CD4-positive, alpha-beta T cell treated with Interleukin-15 for 1 hour (primary cell): ENCODE data around the gene SLC12A5.

Experiments
- DNase-seq: peaks from one replicate; pipeline ENCODE4 v3.0.0-alpha.2; 2020

SLC12A5 gene

GRCh38 chr20:46007671-46008070 is 21.3 kb upstream of the SLC12A5 start:
- no peak for DNase-seq

GRCh38 chr20:46009816-46010215 is 19.2 kb upstream of the SLC12A5 start:
- DNase-seq, result no peak

DNA sequence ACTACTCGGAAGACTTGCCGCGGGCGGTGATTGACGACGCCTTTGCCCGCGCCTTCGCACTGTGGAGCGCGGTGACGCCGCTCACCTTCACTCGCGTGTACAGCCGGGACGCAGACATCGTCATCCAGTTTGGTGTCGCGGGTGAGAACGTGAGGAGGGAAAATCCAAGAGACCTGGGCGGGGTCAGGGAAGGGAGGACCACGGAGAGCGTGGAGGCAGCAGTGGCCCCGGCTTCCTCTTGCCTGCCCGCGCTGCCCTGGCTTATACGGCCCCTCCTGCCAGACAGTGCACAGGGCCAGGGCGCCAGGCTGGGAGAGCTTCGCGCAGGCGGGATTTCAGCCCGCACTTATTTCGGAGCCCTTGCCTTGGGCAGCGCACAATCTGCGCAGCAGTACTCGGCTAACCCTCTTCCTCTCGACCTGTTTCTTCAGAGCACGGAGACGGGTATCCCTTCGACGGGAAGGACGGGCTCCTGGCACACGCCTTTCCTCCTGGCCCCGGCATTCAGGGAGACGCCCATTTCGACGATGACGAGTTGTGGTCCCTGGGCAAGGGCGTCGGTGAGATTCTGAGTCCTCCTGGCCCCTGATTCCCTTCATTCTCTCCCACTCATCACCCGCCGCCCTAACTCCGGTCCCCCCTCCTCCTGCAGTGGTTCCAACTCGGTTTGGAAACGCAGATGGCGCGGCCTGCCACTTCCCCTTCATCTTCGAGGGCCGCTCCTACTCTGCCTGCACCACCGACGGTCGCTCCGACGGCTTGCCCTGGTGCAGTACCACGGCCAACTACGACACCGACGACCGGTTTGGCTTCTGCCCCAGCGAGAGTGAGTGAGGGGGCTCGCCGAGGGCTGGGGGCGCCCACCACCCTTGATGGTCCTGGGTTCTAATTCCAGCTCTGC is 18.3 kb upstream of the SLC12A5 start:
- DNase-seq, result peak; percentile 68

- DNase-seq, result peak; percentile 51
These were observed 17.2 kb upstream of the SLC12A5 start for GRCh38 chr20:46011631-46012482.

DNA sequence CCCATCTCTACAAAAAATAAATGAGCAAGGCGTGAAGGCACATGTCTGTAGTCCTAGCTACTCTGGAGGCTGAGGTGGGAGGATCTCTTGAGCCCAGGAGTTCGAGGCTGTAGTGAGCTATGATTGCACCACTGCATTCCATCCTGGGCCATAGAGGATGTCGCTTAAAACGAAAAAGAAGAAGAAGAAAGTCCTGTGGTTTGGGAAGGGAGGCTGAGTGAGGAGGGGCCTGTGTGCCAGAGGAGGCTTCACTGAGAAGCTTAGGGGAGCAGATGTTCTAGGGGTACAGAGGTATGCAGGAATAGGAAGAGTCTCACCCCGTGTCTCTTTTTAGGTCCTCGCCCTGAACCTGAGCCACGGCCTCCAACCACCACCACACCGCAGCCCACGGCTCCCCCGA is 16.1 kb upstream of the SLC12A5 start:
- no peak for DNase-seq

- DNase-seq, result no peak
These were observed 15.6 kb upstream of the SLC12A5 start for GRCh38 chr20:46013322-46013828.

DNA sequence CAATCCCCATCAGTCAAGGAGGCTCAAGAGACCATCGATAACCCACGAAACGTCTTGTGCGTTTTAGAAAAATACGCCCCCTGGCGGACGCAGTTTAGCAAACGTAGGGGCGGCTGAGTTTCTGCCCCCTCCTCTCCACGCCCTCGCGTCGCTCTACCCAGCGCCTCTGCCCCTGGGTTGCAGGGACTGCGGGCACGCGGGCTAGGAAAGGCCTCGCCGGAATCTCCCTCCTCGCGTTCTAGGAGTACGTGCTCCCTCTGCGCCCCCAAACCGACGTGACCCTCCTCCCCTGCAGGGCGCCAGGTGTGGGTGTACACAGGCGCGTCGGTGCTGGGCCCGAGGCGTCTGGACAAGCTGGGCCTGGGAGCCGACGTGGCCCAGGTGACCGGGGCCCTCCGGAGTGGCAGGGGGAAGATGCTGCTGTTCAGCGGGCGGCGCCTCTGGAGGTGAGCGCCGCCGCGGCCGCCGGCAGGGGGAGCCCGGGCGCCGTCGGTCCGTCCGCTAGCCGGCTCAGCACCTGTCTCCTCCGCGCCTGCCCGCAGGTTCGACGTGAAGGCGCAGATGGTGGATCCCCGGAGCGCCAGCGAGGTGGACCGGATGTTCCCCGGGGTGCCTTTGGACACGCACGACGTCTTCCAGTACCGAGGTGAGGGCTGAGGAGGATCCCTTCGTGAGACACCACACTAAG is 15.0 kb upstream of the SLC12A5 start:
- DNase-seq, result peak; percentile 75

DNA sequence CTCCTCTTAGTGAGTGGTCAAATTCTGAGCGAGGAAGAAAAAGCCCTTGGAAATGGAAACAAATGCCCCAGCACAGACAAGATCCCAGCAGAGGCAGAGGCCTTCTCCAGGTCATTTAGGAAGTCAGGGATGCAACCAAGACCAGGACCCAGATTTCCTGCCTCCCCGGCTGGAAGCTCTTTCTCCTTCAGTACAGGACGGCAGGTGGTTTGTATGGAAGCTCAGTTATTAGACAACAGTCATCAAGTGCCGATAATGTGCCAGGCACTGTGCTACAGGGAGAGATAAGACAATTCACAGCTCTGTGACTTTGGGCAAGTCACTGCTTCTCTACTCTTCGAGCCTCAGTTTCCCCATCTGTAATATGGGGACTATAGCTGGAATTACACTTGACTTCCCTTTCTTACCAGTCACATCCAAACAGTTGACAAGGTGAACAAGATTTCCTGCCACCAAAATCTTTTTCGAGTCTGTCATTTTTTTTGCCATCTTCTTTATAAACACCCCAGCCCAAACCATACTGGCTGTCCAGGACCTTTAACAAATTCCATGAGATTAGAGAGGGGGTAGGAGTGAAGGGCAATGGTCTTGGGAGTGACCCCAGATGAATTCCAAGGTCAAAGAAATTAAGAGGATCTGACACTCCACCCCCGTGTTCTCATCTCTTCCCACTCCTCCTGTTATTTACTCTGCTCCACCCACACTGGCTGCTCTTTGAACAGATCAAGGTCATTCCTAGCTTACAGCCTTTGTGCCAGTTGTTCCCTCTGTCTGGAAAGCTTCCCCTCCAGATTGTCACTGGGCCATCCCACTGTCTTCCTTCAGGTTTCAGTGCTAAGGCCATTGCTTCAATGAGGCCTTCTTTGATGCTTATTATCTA is 14.3 kb upstream of the SLC12A5 start:
- DNase-seq, result no peak

DNA sequence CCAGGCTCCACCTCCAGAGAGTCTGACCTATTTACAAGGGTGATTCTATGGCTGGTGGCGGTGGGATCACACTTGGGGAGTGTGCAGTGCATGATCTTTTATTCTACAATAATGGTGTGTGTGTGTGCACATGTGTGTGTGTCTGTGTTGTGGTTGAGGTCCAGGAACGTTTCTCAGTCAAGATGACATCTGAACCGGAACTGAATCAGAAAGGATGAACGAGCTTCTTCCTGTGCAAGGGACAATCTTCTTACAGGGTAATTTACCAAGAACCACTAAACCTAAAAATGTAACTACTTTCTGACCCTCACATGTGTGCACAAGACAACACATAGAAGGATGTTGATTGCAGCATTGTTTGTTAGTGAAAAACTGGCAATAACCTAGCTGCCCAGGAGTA is 11.7 kb upstream of the SLC12A5 start:
- DNase-seq, result no peak

GRCh38 chr20:46018112-46018511 is 10.9 kb upstream of the SLC12A5 start:
- no peak for DNase-seq

- no peak for DNase-seq
These were observed 10.4 kb upstream of the SLC12A5 start for GRCh38 chr20:46018611-46019010.

DNA sequence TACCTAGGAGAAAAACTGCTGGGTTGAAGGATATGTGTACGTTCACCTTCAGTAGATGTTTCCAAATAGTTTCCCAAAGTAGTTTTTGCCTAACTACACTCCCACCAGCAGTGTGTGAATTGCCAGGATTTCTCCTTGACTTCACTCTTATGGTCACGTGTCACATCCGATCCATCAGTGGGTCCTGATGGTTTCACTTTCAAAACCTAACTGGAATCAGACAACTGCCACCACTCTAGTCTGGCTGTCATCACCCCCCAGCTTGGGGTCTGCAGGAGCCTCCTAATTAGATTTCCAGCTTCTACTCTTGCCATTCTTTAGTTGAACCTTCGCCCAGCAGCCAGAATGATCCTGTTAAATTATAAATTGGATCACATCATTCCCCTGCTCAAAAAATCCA is 8.5 kb upstream of the SLC12A5 start:
- DNase-seq, result no peak

DNA sequence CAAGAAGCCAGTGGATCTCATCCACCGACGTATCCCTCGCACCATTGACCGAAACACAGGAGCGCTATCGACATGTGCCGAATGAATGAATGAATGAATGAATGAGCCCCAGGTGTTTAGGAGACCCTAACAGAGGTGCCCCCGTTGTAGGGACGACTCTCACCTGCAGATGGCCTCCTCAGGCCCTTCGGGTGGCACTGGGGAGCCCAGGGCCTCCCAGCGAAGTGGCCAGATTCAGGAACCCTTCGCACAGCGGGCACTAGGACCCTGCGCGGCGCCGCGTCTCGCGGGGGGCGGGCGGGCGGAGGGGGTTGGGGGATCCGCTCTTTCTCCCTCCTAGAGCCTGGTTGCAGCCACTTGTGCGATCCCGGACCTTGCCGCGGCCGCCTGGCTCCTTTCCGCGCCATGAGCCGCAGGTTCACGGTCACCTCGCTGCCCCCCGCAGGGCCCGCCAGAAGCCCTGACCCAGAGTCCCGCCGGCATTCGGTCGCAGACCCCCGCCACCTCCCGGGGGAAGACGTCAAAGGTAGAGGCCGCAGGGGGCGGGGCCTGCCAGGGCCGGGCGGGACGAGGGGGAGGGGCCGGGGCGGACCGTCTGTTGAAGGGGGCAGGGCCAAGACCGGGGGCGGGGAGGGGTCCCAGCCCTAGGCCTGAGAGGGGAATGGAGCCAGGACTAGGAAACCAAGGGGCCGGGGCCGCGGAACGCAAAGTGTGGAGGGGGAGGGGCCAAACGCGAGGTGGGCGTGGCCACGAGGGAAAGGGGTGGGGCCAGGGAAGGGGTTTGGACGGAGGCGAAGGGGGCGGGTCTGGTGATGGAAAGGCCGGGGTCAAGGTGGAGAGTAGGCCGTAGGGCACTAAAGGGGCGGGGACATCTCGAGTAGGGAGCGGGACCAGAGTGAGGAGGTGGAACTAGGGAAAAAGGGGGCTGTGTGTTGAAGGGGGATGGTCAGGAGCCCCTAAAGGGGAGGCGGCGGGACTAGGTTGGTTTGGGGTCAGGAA is 7.4 kb upstream of the SLC12A5 start:
- DNase-seq, result peak; percentile 30

- peak; percentile 68 for DNase-seq
These were observed 6.4 kb upstream of the SLC12A5 start for GRCh38 chr20:46022411-46023147.

DNA sequence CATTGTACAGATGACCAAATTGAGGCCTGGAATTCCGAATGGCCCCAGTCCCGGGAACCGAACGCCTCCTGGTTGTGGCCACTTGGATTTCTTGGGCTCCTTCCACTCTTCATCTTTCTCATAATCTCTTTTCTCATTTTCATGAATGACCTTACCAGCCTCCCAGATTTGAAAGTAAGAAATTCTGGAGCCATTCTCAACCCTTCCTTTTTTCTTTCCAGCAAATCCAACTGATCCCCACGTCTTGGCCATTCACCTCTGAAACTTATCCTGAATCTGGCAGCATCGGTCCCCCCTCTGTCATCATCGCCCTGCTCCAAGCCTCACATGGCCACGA is 5.9 kb upstream of the SLC12A5 start:
- DNase-seq, result no peak

DNA sequence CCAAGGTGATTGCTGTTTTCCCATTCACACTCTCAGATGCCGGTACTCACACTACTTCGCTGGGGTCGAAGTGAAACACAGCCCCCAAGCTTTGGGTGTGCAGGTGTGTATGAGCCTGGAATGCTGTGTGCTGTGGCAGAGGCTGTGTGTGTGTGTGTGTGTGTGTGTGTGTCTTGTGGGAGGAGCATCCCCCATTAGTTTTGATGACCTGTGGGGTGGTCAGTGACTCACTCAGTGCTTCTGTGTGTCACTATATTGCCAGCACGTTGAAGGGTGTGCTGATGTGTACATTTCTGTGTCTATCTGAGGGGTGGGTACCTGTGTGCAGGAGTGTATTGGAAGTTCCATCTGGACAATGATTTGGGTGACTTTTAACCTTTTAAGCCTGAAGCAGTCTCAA is 5.0 kb upstream of the SLC12A5 start:
- DNase-seq, result no peak

DNA sequence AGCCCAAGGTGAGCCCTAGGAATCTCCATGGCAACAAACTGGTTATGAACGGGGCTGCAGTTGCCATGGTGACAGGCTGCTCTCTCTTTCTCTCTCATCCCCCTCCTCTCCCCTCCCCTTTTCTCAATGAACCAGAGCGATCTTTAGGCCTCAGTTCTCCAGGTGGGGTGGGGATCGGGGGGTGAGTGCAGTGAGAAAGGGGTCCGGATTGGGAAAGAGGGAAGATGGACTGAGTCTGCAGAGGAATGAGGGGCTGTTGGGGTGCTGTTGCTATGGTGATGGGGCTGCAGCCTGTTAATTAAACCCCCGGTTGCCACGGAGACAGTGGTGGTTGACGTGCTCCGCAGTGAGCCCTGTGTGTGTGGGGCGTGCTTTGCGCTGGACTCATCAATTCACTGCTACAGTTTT is 3.6 kb upstream of the SLC12A5 start:
- DNase-seq, result no peak

DNA sequence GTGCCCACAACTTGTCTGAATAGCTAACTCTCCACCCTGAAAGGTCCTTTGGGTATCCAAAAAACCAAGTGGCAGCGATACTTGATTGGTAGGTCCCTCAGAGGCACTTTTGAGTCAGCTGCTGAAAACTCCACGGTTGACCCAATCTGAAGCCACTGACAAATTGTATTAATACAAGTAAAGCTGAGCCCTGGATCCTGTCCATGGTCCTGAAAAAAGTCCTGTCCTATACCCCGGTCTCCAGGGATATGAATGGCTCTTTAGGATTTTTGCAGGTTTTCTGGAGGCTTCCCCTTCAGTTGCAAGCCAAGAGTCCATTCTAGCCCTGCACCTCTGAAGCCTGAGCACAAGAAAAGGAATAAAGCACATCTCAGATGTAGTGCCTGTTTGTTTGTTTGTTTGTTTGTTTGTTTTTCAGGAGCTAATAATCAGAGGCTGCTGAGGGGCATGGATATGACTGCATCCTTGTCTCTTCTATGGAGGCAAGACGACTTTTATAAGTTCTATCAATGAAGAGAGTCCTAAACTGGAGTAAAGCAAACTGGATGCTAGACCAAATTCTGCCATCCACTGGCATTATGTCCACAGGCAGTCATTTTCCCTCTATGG is 1.7 kb upstream of the SLC12A5 start:
- no peak for DNase-seq

DNA sequence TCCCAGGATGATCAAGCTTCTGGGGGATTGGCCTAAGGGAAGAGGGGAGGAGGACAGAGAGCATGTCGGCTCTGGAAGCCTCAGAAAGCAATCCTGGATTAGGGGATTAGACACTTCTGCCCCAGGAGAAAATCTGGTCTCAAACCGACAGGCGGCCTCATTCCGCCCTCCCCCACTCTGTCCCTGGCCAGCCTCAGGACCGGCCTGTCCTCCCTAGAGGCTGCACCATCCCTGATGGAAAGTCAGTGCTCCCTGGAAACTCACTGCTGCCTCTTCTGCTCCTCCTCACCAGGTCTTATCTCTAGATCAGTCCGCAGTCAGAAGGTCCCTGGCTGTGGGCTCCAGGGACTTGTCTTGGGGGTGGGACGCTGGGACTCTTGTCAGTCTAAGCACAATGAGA is 905 bp upstream of the SLC12A5 start:
- DNase-seq, result no peak
